ENCODE results near the gene SH3BP4.

The SH3BP4 gene

GRCh38 chr2:235021752-235022151 lies 69.9 kb downstream of the SH3BP4 start:
- DNase-seq, result no peak

GRCh38 chr2:235024191-235024860 lies 72.5 kb downstream of the SH3BP4 start:
- no peak for DNase-seq

DNA sequence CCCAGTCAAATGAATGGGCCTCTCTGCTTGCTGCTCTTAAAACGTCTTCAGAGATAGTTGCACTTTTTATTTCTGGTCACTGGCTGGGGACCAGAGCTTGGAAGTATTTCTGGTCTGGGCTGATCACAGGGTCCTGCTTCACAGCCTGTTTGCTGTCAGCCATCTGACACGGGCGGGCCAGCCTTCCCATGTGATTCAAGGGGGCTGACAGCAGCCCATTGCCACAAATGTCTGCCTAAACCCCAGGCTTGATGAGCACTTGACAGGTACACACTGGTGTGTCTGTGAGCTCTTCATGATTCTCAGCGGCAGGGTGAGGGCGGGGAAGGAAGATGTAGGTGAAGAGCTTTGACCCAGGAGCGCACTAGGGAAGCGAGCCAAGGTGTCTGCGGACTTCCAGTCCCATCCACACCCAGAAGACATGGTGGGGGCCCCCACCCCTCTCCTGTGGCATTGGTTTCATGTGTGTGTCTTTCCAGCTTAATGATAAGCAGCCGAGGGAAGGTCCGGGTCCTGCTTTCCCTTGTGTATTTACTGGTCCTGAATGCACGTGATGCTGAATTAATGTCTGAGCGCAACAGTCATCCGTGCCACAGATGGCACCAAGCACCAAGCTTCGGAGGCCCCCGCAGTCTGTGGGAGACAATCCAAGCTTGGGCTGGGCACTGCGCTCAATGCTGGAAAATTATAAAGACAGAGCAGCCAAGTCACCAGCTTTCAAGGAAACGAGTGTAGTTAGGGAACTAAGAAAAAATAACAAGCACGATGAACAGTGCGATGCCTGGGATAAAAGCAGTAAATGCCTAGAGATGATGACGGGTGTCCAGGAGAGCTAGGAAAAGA lies 73.3 kb downstream of the SH3BP4 start:
- DNase-seq, result no peak

GRCh38 chr2:235025800-235026536 lies 74.2 kb downstream of the SH3BP4 start:
- no peak for DNase-seq

GRCh38 chr2:235026649-235027557 lies 75.1 kb downstream of the SH3BP4 start:
- no peak for DNase-seq

DNA sequence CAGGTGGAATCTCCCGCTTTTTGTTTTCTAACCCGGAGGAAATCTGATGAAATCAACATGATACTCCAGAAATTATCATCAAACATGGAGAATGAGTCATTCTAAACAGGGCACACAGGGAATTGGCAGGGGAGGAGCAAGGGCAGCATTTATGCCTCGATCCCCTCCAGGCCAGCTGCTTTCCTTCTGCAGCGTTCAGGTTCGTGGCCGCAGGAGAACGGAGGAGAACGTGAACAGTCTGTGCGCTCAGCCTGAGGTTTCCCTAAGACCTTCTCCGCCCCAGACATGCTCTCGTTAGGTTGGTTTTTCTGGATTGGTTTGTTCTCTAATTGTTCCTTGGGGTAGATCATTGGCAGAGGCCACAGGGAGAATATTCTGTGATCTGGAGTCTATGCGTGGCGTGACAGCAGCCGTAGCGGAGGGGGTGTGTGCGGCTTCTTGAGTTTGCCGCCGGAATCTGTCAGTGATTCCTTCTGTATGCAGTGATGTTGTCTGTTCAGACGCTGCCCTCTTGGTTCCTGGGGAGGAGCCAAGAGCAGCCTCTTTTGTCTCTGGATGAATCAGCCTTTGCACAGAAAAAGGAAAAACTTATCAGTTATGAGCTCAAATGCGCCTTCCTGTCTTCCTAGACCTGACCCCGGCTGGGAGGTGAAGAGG lies 75.9 kb downstream of the SH3BP4 start:
- no peak for DNase-seq

DNA sequence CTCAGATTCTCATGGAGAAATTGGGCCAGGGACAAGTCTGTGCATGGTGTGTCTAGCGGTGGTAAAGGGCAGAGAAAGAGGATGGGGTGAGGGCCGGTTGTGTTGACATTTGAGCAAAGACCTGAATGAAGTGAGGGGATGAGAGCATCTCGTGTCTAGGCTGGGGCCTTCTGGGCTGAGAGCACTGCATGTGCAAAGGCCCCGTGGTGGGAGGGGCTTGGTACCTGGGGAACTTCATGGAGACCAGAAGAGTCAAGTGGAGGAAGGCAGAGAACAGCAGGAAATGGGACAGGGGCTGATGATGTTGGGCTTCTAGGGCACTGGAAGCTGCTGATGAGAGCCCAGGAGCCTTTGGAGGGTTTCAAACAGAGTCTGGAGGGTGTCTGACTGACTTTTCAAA lies 76.8 kb downstream of the SH3BP4 start:
- no peak for DNase-seq

GRCh38 chr2:235029054-235029453 lies 77.2 kb downstream of the SH3BP4 start:
- no peak for DNase-seq

- DNase-seq, result no peak
These were observed 78.3 kb downstream of the SH3BP4 start for GRCh38 chr2:235030126-235030525.

DNA sequence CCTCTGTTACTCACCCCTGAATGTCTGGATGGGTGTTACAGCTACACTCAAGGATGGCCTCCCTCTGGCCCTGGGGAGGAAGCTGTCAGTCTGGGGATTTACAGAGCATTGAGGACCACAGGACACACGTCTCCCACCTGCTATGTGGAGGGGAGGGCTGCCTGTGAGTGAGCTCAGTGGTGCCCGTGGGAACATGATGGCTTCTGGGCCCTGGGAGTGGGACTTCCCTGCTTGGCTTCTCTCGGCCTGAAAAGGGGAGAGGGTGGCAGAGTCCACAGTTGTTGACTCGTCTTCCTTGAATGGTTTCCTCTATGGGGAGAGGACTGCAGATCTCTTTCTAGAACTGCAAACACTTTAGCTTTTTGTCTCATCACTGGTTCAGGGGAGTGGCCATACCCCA lies 79.1 kb downstream of the SH3BP4 start:
- DNase-seq, result no peak

DNA sequence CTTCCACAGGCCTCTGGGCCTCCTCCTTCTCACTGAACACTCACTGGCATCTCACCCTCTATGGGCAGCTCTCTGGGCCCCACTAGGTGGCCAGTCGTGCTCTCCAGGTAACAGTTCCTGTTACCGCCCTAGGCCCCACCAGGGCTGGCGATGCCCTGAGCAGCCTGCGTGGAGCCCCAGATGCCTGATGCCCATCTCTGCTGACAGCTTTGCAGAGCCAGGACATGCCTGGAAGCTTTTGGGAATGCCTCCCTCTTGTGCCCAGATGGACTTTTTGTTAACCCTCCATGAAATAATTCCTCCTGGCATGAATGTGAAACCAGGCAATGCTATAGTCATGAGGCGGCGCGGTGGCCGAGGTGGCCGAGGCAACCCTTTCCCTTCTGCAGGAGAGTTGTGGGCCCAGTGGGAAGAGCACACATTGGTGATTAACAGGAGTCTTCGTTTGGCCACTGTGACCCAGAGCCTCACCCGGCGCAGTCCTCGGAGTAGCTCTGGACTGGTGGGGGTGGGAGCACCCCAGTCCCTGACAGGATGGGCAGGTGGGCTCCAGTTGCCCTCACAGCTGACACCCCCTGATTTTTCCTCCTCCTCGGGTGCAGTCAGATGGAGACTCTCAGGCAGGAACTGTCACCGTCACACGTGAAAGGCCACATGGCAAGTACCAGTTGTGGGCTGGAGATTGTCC lies 80.0 kb downstream of the SH3BP4 start:
- DNase-seq, result no peak

DNA sequence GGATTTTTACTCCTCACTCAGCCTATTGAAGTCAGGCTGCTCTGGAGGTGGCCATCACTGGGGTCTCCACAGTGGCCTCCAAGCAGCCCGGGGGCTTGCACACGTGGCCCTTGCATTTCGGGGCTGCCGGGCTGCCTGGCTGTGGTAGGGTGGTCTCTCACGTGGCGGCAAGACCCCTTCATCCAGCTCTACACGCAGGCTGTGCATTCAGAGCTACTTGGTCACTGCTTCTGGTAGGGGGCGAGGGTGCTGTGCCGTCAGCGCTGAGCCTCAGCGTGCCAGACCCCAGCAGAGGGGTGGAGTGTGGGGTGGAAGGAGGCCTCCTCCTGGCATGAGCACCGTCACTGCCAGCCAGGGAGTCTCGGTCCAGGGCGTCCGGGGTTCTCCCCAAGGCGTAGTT lies 80.6 kb downstream of the SH3BP4 start:
- DNase-seq, result no peak

DNA sequence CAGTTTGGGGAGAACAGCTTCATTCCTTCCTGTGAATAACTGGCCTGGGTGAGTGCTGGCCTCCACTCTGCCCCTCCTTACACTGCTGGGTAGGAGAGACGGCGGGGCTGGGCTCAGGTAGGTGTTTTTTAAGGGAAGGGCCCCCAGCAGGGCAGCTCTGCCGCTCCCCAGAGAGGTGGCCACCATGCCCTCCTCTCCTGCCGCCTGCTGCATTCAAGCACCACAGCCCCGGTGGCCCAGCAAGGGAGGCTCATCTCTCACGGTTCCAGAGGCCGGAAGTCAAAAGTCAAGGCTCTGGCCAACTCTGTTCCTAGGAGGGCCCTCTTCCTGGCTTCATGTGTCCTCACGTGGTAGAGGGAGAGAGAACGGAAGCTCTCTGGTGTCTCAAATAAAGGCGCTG lies 81.1 kb downstream of the SH3BP4 start:
- DNase-seq, result no peak

- no peak for DNase-seq
These were observed 82.7 kb downstream of the SH3BP4 start for GRCh38 chr2:235034265-235035118.

DNA sequence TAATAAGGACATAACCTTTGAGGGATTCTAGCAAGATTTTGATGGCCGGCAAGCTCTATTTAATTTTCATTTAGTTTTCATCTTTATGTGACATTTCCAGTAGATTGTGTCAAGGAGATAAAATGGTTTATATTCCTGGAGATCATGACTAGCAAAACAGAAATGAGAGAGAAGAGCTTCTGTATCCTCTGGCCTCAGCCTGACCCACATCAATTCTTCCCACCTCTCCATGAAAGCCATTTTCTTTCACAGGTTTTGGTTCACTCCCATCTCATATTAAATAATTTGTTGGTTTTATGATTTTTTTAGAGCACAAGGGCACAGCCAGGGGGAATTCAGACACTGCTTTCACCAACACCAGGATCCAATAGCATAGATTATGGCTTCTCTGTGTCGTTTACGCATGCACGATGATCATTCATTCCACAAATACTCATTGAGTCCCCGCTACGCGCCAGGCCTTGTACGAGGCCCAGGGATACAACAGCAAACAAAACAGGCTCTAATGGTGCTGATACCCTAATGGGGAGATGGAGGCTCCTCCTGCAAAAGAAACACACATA lies 85.9 kb downstream of the SH3BP4 start:
- DNase-seq, result no peak

DNA sequence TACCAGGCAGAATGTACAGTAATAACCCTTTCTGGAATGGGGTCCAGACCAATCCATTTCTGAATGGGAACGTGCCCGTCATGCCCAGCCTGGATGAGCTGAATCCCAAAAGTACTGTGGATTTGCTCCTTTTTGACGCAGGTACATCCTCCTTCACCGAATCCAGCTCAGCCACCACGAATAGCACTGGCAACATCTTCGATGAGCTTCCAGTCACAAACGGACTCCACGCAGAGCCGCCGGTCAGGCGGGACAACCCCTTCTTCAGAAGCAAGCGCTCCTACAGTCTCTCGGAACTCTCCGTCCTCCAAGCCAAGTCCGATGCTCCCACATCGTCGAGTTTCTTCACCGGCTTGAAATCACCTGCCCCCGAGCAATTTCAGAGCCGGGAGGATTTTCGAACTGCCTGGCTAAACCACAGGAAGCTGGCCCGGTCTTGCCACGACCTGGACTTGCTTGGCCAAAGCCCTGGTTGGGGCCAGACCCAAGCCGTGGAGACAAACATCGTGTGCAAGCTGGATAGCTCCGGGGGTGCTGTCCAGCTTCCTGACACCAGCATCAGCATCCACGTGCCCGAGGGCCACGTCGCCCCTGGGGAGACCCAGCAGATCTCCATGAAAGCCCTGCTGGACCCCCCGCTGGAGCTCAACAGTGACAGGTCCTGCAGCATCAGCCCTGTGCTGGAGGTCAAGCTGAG lies 89.6 kb downstream of the SH3BP4 start:
- no peak for DNase-seq

- DNase-seq, result no peak
These were observed 90.2 kb downstream of the SH3BP4 start for GRCh38 chr2:235041918-235042575.

DNA sequence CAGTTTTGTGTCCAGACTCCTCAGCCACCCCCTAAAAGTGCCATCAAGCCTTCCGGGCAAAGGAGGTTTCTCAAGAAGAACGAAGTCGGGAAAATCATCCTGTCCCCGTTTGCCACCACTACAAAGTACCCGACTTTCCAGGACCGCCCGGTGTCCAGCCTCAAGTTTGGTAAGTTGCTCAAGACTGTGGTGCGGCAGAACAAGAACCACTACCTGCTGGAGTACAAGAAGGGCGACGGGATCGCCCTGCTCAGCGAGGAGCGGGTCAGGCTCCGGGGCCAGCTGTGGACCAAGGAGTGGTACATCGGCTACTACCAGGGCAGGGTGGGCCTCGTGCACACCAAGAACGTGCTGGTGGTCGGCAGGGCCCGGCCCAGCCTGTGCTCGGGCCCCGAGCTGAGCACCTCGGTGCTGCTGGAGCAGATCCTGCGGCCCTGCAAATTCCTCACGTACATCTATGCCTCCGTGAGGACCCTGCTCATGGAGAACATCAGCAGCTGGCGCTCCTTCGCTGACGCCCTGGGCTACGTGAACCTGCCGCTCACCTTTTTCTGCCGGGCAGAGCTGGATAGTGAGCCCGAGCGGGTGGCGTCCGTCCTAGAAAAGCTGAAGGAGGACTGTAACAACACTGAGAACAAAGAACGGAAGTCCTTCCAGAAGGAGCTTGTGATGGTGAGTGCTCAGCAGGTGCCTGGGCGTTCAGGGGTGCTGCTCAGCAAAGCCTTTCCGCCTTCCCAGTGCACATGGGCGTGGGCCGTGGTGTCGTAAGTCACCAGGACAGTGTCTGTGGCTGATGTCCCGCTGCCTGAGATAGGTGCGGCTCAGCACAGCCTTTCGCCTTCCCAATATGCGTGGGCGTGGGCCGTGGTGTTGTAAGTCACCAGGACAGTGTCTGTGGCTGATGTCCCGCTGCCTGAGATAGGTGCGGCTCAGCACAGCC lies 91.0 kb downstream of the SH3BP4 start:
- no peak for DNase-seq

All from stimulated activated CD4-positive, alpha-beta T cell treated with anti-CD3 and anti-CD28 coated beads, Interleukin-2, amount 100 ng/mL, for 24 hours (primary cell).